ENCODE data around the gene TPT1.

GRCh38 chr13:45302507-45302906, 38.5 kb downstream of the TPT1 start:
- no peak for TF ChIP-seq YY1 (IDR thresholded peaks at IDR 0.05; ENCODE audit: insufficient read depth, insufficient read length)
- no peak for TF ChIP-seq ZNF274 (IDR thresholded peaks at IDR 0.05; ENCODE audit: low read depth, low read length)

Data from NT2/D1 (cell line).